HepG2 (cell line): ENCODE results near the gene ACAT2. TPM values are rescaled to one million over a fixed set of nuclear protein-coding genes. Genes with fewer than 3 reads are reported as not detected.

Source experiments
- CBX1 ChIP-seq: IDR thresholded peaks from one replicate; pipeline ENCODE4 v1.6.1; 2016; ENCODE audit warnings: antibody characterized with exemption, low read depth
- CBX2 ChIP-seq, 2 experiments: fragments of 200-600 bp in 1 of 2; sonication (generic); formaldehyde crosslinking in 1 of 2; IDR thresholded peaks; 2 replicates each; pipeline versions ENCODE4 v1.7.0 to v1.8.1; 2018 to 2022; ENCODE audit warnings: low read depth in 2 of 2, low read length in 1 of 2, mild to moderate bottlenecking in 1 of 2, missing genetic modification reagents in 1 of 2
- CENPX ChIP-seq: sonication (generic); formaldehyde crosslinking; IDR thresholded peaks from 2 replicates; pipeline ENCODE4 v1.9.0; 2021; ENCODE audit warnings: mild to moderate bottlenecking, missing genetic modification reagents, moderate library complexity
- E2F1 ChIP-seq: sonication (generic); formaldehyde crosslinking; IDR thresholded peaks from 2 replicates; pipeline ENCODE4 v1.5.0; 2020; ENCODE audit warnings: missing genetic modification reagents
- ESRRA ChIP-seq: sonication (generic); formaldehyde crosslinking; IDR thresholded peaks from 2 replicates; pipeline ENCODE4 v1.5.1; 2020; ENCODE audit warnings: mild to moderate bottlenecking, low read depth, missing genetic modification reagents
- GTF2F1 ChIP-seq: fragments of 150-350 bp; IDR thresholded peaks from 2 replicates; pipeline ENCODE4 v1.6.1; 2014; ENCODE audit warnings: low read length
- MED8 ChIP-seq: sonication (generic); formaldehyde crosslinking; IDR thresholded peaks from 2 replicates; pipeline ENCODE4 v1.8.1; 2023; ENCODE audit warnings: mild to moderate bottlenecking, missing genetic modification reagents; ENCODE audit not compliant: insufficient replicate concordance
- MZF1 ChIP-seq: sonication (generic); formaldehyde crosslinking; IDR thresholded peaks from 2 replicates; pipeline ENCODE4 v1.8.1; 2023; ENCODE audit warnings: mild to moderate bottlenecking, missing genetic modification reagents, borderline replicate concordance
- NCOA2 ChIP-seq: sonication (generic); formaldehyde crosslinking; IDR thresholded peaks from 2 replicates; pipeline ENCODE4 v1.8.0; 2022; ENCODE audit warnings: inconsistent platforms
- REST ChIP-seq, 2 experiments: IDR thresholded peaks; 2 replicates each; pipeline ENCODE4 v1.6.1; 2011 to 2012; ENCODE audit warnings: low read length in 2 of 2, borderline replicate concordance in 1 of 2, low read depth in 1 of 2, mild to moderate bottlenecking in 1 of 2, moderate library complexity in 1 of 2
- SSRP1 ChIP-seq: IDR thresholded peaks from 2 replicates; pipeline ENCODE4 v1.6.1; 2016; ENCODE audit warnings: control low read depth
- ZBTB25 ChIP-seq: IDR thresholded peaks from 2 replicates; pipeline ENCODE4 v1.6.1; 2018; ENCODE audit warnings: missing genetic modification reagents
- polyA plus RNA-seq, 8 experiments: library from polyadenylated mRNA; depleted of rRNA in 3 of 8; stranded (reverse) in 7 of 8; unstranded in 1 of 8; fragments of >200 nt; fragmentation: Illumina TruSeq in 4 of 8; extraction: Trizol in 4 of 8; gene quantifications; 2 replicates each; pipeline versions ENCODE4 v1.2.1 to v1.2.3, GENCODE V29; 2011 to 2016; ENCODE audit warnings: low read depth in 4 of 8, missing spikeins in 1 of 8, mixed read lengths in 1 of 8; ENCODE audit not compliant: insufficient read depth in 1 of 8
- total RNA-seq, 5 experiments: library from RNA; depleted of rRNA; stranded (reverse); fragments of >200 nt; fragmentation: Illumina TruSeq; extraction: Trizol; gene quantifications; 2 replicates each; pipeline ENCODE4 v1.2.3, GENCODE V29; 2016; ENCODE audit warnings: low read depth in 1 of 5
- TF ChIP-seq, protein P1 (sequence below): IDR thresholded peaks from 2 replicates; pipeline ENCODE4 v1.6.1; 2016; ENCODE audit warnings: missing genetic modification reagents, missing compliant biosample characterization
- TF ChIP-seq, protein P2 (sequence below): sonication (generic); formaldehyde crosslinking; IDR thresholded peaks from 2 replicates; pipeline ENCODE4 v1.8.1; 2023; ENCODE audit warnings: mild to moderate bottlenecking, missing genetic modification reagents
- TF ChIP-seq, protein P3 (sequence below): sonication (generic); formaldehyde crosslinking; IDR thresholded peaks from 2 replicates; pipeline ENCODE4 v1.4.0; 2020; ENCODE audit warnings: missing genetic modification reagents, borderline replicate concordance

Gene ACAT2
- total and polyA plus RNA-seq, 2 of the 13 experiments (the other 11 are each of a cell fraction or from before 2014, with no cell fraction given): 121 to 534 TPM

DNA sequence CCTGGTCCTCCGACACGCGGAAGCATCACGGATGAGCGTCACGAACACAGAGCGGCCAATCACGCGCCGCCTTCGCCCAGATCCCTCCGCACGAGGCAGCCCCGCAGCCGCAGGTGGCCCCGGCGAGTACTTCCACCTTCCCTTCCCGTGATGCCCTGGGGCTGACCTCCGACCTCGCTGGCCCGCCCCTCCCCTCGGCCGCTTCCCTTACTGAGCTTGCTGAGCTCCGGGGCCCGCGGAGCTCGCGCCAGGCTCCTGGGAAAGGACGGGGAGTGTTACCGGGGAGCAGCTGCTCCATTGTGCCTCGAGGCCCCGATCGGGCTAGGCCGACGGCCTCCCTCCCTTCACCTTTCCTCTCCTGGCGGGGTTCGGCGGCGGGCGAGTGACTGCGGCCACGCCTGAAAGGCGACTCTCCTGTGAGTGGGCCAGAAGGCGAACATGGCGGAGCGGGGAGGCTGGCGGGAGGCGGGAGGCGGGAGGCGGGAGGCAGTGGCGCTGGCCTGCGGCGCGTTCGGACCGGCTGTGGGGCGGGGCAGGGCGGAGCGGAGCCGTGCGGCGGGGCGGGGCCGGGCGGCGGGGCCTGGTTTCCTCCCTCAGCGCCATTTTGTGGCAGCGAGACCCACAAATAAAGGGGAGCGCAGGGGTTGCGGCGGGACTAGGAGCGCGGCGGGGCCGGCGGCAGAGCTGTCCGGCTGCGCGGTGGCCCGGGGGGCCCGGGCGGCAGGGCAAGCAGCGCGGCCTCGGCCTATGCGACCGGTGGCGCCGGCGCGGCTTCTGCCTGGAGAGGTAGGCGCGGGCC is 34.7 kb upstream of the ACAT2 start, which contains the start of gene WTAP (continued):
- TF ChIP-seq CBX2 (IDR thresholded peaks at IDR 0.05; ENCODE audit: low read depth, low read length) (no peak), CBX2 (CRISPR knock-in tag; IDR thresholded peaks at IDR 0.05; ENCODE audit: low read depth) (0 out of 2 replicates have a peak, but pooled peaks have one; percentile 82), MED8 (peak; percentile 98), E2F1 (CRISPR knock-in tag) (peak; percentile 93), GTF2F1 (peak; percentile 86), CBX1 (peak; percentile 99), CENPX (CRISPR knock-in tag) (no peak), SSRP1 (CRISPR knock-in tag) (peak; percentile 58; the same call in 1 of the 2 replicates), ESRRA (CRISPR knock-in tag) (peak; percentile 83), NCOA2 (peak; percentile 82), ZBTB25 (CRISPR knock-in tag) (peak; percentile 98), MZF1 (CRISPR knock-in tag) (peak; percentile 99), REST (IDR thresholded peaks at IDR 0.05; ENCODE audit: borderline replicate concordance in 1 of 2, low read depth in 1 of 2, low read length in 2 of 2) (peak in 1 of 2 experiments; percentile 63; a peak in 1 of 4 replicates)
- TF ChIP-seq, protein P1, sequence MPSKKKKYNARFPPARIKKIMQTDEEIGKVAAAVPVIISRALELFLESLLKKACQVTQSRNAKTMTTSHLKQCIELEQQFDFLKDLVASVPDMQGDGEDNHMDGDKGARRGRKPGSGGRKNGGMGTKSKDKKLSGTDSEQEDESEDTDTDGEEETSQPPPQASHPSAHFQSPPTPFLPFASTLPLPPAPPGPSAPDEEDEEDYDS: peak; percentile 91
- TF ChIP-seq, protein P2, sequence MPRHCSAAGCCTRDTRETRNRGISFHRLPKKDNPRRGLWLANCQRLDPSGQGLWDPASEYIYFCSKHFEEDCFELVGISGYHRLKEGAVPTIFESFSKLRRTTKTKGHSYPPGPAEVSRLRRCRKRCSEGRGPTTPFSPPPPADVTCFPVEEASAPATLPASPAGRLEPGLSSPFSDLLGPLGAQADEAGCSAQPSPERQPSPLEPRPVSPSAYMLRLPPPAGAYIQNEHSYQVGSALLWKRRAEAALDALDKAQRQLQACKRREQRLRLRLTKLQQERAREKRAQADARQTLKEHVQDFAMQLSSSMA (CRISPR knock-in tag): peak; percentile 96; the same call in 1 of the 2 replicates
- TF ChIP-seq, protein P3, sequence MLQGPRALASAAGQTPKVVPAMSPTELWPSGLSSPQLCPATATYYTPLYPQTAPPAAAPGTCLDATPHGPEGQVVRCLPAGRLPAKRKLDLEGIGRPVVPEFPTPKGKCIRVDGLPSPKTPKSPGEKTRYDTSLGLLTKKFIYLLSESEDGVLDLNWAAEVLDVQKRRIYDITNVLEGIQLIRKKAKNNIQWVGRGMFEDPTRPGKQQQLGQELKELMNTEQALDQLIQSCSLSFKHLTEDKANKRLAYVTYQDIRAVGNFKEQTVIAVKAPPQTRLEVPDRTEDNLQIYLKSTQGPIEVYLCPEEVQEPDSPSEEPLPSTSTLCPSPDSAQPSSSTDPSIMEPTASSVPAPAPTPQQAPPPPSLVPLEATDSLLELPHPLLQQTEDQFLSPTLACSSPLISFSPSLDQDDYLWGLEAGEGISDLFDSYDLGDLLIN: peak; percentile 96
